ENCODE results near the gene OLFM2. TPM values are rescaled to one million over a fixed set of nuclear protein-coding genes. Genes with fewer than 3 reads are reported as not detected.

Gene OLFM2
- total RNA-seq, 1 experiment from 2014 or later, result 106 TPM

GRCh38 chr19:9836021-9836420 is 100.3 kb downstream of the OLFM2 start:
- peak; percentile 60 for DNase-seq (ENCODE audit: low spot score)
- intact Hi-C loops (cut with micrococcal nuclease; ENCODE audit: unreplicated experiment), result no loop called here
- Histone ChIP-seq H3K9me3 (ENCODE audit: low read depth, low read length, poor library complexity, severe bottlenecking) (no peaks in the 10 kb centered on the region), H3K27me3 (replicated peaks; ENCODE audit: insufficient read depth, low read depth, low read length, poor library complexity) (no peaks in the 10 kb centered on the region), H3K27ac (ENCODE audit: low read depth, low read length, poor library complexity, severe bottlenecking) (peak overlapping the region; percentile 85), H3K4me3 (ENCODE audit: low read depth, low read length, poor library complexity, severe bottlenecking) (peak overlapping the region; percentile 99), H3K4me1 (ENCODE audit: insufficient read depth, low read length, poor library complexity, severe bottlenecking) (no peaks in the 10 kb centered on the region), H3K36me3 (ENCODE audit: insufficient read depth, low read length, poor library complexity, severe bottlenecking) (peaks cover 18% of the 10 kb centered on the region)
- TF ChIP-seq EZH2 (IDR thresholded peaks at IDR 0.05; ENCODE audit: borderline replicate concordance, low read depth, low read length, poor library complexity, severe bottlenecking), result no peak
- TF ChIP-seq CTCF (conservative IDR thresholded peaks at IDR 0.05; ENCODE audit: low read depth, low read length), result no peak
- ChIA-PET POLR2A (ENCODE audit: low non-redundant PET) (no interaction called here), CTCF (interaction anchor here (0.5 kb wide), 1 partner anchor 11 kb away, joined by 3 read pairs; no protein-coding TSS in a partner anchor)
- BruUV-seq (replicated peaks), result no TSS peak

- no TSS peak for BruUV-seq (replicated peaks)
- Histone ChIP-seq H3K4me3 (ENCODE audit: low read depth, low read length, poor library complexity, severe bottlenecking) (peak overlapping the region; percentile 99), H3K27ac (ENCODE audit: low read depth, low read length, poor library complexity, severe bottlenecking) (peak overlapping the region; percentile 85), H3K27me3 (replicated peaks; ENCODE audit: insufficient read depth, low read depth, low read length, poor library complexity) (no peaks in the 10 kb centered on the region), H3K9me3 (ENCODE audit: low read depth, low read length, poor library complexity, severe bottlenecking) (no peaks in the 10 kb centered on the region), H3K36me3 (ENCODE audit: insufficient read depth, low read length, poor library complexity, severe bottlenecking) (peaks cover 15% of the 10 kb centered on the region), H3K4me1 (ENCODE audit: insufficient read depth, low read length, poor library complexity, severe bottlenecking) (no peaks in the 10 kb centered on the region)
- ChIA-PET POLR2A (ENCODE audit: low non-redundant PET) (interaction anchor here (0.6 kb wide), 1 partner anchor 17 kb away, joined by 5 read pairs; the partner anchor contains the start of gene FBXL12), CTCF (no interaction called here)
- TF ChIP-seq CTCF (conservative IDR thresholded peaks at IDR 0.05; ENCODE audit: low read depth, low read length) (no peak), EZH2 (IDR thresholded peaks at IDR 0.05; ENCODE audit: borderline replicate concordance, low read depth, low read length, poor library complexity, severe bottlenecking) (no peak)
- no peak for DNase-seq (ENCODE audit: low spot score)
- intact Hi-C loops (cut with micrococcal nuclease; ENCODE audit: unreplicated experiment), result no loop called here
Measured at GRCh38 chr19:9835507-9835949, 100.8 kb downstream of the OLFM2 start.

DNA sequence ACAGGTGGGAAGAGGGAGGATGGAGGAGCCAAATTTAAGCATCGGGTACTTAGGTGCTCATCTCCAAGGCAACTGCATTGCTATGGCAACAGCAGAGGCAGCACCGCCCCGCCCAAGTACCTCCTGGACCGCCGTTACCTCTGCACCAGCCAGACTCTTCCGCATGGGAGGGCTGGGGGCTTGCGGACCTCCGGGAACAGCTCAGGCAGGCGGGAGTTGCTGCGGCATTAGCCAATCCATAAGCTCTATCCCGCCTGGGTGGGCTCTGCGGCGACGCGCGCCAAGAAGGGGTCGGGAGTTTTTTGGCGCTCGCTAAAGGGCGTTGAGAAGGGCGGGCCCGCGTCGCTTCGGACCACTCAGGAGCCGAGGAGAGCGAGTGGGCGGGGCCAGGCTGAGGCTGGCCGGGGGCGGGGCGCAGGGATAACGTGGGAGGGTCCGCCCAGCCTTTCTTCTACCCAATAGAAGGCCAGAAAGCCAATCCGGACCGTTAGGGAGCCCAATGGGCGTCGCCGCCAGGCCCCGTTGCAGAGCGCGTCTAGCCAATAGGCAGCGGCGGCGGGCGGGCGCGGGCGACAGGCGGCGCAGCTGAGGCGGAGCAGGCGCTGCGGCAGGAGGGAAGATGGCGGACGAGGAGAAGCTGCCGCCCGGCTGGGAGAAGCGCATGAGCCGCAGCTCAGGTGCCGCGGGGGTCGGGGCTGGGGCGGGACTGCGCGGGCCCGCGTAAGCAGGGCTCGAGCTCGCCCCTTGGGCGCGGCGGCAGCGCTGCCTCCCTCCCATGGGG is 101.4 kb downstream of the OLFM2 start, which contains the start of gene PIN1:
TSS of gene PIN1 (plus strand) at position 593 of the 781 bp plus-strand sequence. CDS start at position 620, 27 bp downstream.
- Histone ChIP-seq H3K36me3 (ENCODE audit: insufficient read depth, low read length, poor library complexity, severe bottlenecking) (peaks cover 20% of the 10 kb centered on the region), H3K9me3 (ENCODE audit: low read depth, low read length, poor library complexity, severe bottlenecking) (no peaks in the 10 kb centered on the region), H3K4me3 (ENCODE audit: low read depth, low read length, poor library complexity, severe bottlenecking) (peak within 1 kb of the TSS; percentile 99), H3K27ac (ENCODE audit: low read depth, low read length, poor library complexity, severe bottlenecking) (peak within 1 kb of the TSS; percentile 85), H3K4me1 (ENCODE audit: insufficient read depth, low read length, poor library complexity, severe bottlenecking) (no peaks in the 10 kb centered on the region), H3K27me3 (replicated peaks; ENCODE audit: insufficient read depth, low read depth, low read length, poor library complexity) (no peaks in the 10 kb centered on the region)
- POLR2A ChIA-PET (ENCODE audit: low non-redundant PET), result interaction anchor here (0.6 kb wide), 2 partner anchors 8 to 16 kb away, joined by 4 to 5 read pairs; partner anchors contain the start of gene FBXL12
- intact Hi-C loops (cut with micrococcal nuclease; ENCODE audit: unreplicated experiment), result no loop called here
- CTCF ChIA-PET, result no interaction called here
- no peak for TF ChIP-seq EZH2 (IDR thresholded peaks at IDR 0.05; ENCODE audit: borderline replicate concordance, low read depth, low read length, poor library complexity, severe bottlenecking)
- TF ChIP-seq CTCF (conservative IDR thresholded peaks at IDR 0.05; ENCODE audit: low read depth, low read length), result peak; percentile 59
- peak; percentile 99 for DNase-seq (ENCODE audit: low spot score)
- no TSS peak for BruUV-seq (replicated peaks)
